Measurements from ENCODE around the gene CLNK. TPM values are rescaled to one million over a fixed set of nuclear protein-coding genes. Genes with fewer than 3 reads are reported as not detected.

The CLNK gene
- total and polyA plus RNA-seq, 10 donors = 0.39 to 2.8 (median 1.3) TPM

DNA sequence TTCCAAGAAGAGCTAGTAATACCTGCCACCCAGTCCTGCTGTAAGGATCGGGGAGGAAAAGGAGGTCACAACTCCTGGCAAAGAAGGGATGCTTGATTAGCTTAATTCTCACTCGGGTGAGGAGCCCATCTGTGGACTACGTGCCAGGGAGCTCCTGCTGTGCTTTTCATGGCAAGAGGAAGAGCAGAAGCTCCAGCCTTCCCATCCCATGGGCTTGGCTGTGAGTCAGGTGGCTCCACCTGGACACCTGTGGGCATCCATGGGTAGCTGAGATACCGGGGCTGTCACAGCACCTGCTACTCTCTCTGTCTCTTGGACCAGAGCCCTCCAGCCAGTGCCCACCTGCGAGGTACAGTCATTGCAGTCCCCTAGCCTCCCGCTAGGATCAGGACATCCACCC, 18.0 kb downstream of the CLNK start:
- Histone ChIP-seq H3K4me1 (peaks cover 0 to 6% (median 0%) of the 10 kb centered on the region in 6 donors), H3K36me3 (no peaks in the 10 kb centered on the region), H3K27ac (no peak overlapping the region), H3K9me3 (no peaks in the 10 kb centered on the region), H3K4me3 (no peak overlapping the region), H3K27me3 (replicated peaks in 1 of 7) (no peaks in the 10 kb centered on the region)
- DNase-seq = no peak
- intact Hi-C loops (cut with DNase I; ENCODE audit: low total_unique reads) = no loop called here
- TF ChIP-seq POLR2AphosphoS5 (IDR thresholded peaks at IDR 0.05) = no peak
- no peak for TF ChIP-seq CTCF (IDR thresholded peaks at IDR 0.05 in 8 of 11, conservative IDR thresholded peaks at IDR 0.05 in 3 of 11)
- no peak for TF ChIP-seq POLR2A (IDR thresholded peaks at IDR 0.05)
- WGBS, 5 donors = 70 to 93% (median 83%) methylated on average over 4 to 6 of the region's 6 CpGs

DNA sequence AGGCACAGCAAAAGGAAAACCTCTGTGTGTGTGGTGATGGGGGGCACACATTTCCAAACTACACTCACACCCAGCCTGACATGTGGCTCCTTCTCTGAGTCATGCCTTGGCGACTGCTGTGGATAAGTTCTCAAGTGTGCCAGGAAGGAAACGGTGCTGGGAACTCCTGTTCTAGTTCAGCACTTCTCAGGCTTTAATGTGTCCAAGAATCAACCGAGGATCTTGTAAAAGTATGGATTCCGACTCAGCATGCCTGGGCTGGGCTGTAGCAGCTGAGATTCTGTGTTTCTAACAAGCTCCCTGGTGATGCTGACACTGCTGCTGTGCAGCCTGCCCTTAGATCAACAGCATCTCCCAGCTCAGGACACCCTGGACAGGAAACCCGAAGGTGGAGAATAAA, 20.2 kb downstream of the CLNK start:
- H3K27me3 ChIP-seq (replicated peaks in 1 of 7) = no peaks in the 10 kb centered on the region
- no peak overlapping the region for H3K4me3 ChIP-seq
- H3K9me3 ChIP-seq = no peaks in the 10 kb centered on the region
- TF ChIP-seq POLR2AphosphoS5 (IDR thresholded peaks at IDR 0.05) (no peak), POLR2A (IDR thresholded peaks at IDR 0.05) (no peak), CTCF (IDR thresholded peaks at IDR 0.05 in 8 of 11, conservative IDR thresholded peaks at IDR 0.05 in 3 of 11) (no peak)
- 22 to 40% (median 30%) methylated on average over 5 of the region's 5 CpGs for WGBS, 5 donors
- intact Hi-C loops (cut with DNase I; ENCODE audit: low total_unique reads) = no loop called here
- no peaks in the 10 kb centered on the region for H3K36me3 ChIP-seq
- no peaks in the 10 kb centered on the region for H3K4me1 ChIP-seq
- no peak overlapping the region for H3K27ac ChIP-seq
- no peak for DNase-seq

GRCh38 chr4:10662937-10663336, 21.6 kb downstream of the CLNK start:
- Histone ChIP-seq H3K27me3 (replicated peaks in 1 of 7) (no peaks in the 10 kb centered on the region), H3K27ac (no peak overlapping the region), H3K4me3 (no peak overlapping the region), H3K36me3 (no peaks in the 10 kb centered on the region), H3K4me1 (no peaks in the 10 kb centered on the region), H3K9me3 (no peaks in the 10 kb centered on the region)
- intact Hi-C loops (cut with DNase I; ENCODE audit: low total_unique reads) = no loop called here
- WGBS, 5 donors = 68 to 85% (median 71%) methylated on average over 5 of the region's 5 CpGs
- TF ChIP-seq POLR2AphosphoS5 (IDR thresholded peaks at IDR 0.05) (no peak), POLR2A (IDR thresholded peaks at IDR 0.05) (no peak), CTCF (IDR thresholded peaks at IDR 0.05 in 8 of 11, conservative IDR thresholded peaks at IDR 0.05 in 3 of 11) (no peak)
- DNase-seq = no peak

DNA sequence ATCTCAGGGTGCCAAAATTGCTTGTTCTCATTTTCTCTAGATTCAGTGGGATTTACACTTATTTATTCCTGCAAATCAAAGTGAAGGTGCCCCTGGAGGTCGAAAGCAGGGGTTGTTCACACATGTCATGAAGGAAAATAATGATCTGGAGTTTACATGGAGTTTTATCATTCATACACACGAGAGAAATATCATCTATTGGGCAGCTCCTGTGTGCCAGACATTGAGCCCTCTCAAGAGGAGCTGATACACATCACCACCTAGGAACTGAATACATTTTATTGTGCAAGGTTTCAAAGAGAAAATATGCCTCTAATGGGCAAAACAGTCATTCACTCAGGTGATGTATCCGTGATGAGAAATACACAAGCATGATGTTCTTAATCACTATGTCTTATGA, 23.5 kb downstream of the CLNK start:
- 72 to 90% (median 79%) methylated on average over 3 of the region's 3 CpGs for WGBS, 5 donors
- intact Hi-C loops (cut with DNase I; ENCODE audit: low total_unique reads) = no loop called here

More for the DNA sequence above, 23.5 kb downstream of the CLNK start:
- Histone ChIP-seq H3K4me1 (peaks cover 0 to 5% (median 0%) of the 10 kb centered on the region in 6 donors), H3K27ac (no peak overlapping the region), H3K36me3 (no peaks in the 10 kb centered on the region), H3K27me3 (replicated peaks in 1 of 7) (no peaks in the 10 kb centered on the region), H3K4me3 (no peak overlapping the region), H3K9me3 (no peaks in the 10 kb centered on the region)
- DNase-seq = no peak
- TF ChIP-seq POLR2AphosphoS5 (IDR thresholded peaks at IDR 0.05) (no peak), POLR2A (IDR thresholded peaks at IDR 0.05) (no peak), CTCF (IDR thresholded peaks at IDR 0.05 in 8 of 11, conservative IDR thresholded peaks at IDR 0.05 in 3 of 11) (no peak)
